ENCODE measurements around the gene FTMT. TPM values are rescaled to one million over a fixed set of nuclear protein-coding genes. Genes with fewer than 3 reads are reported as not detected.
"Not testable (repeated sequence)": the region's sequence is repeated elsewhere in the genome, so short reads cannot be mapped to it uniquely, and the experiment has no call there.

The FTMT gene
- total RNA-seq, result not detected in 2 replicates

GRCh38 chr5:121851643-121852574 lies at the start of gene FTMT:
Gene FTMT, plus strand, starts transcription at chr5:121851882. Its CDS starts 82 bp downstream, at chr5:121851964.
- no peak for TF ChIP-seq CTCF (IDR thresholded peaks at IDR 0.05; ENCODE audit: insufficient read depth, low read length, severe bottlenecking)
- H3K27me3 ChIP-seq (ENCODE audit: control insufficient read depth, insufficient read depth, low read length), result no peaks in the 10 kb centered on the region
- no peaks in the 10 kb centered on the region for H3K36me3 ChIP-seq (ENCODE audit: control insufficient read depth, insufficient read depth, low read length)
- no peak within 1 kb of the TSS for H3K4me3 ChIP-seq (ENCODE audit: low read depth, low read length)
- FAIRE-seq, result no peak
- no peak for DNase-seq (ENCODE audit: low read depth)

DNA sequence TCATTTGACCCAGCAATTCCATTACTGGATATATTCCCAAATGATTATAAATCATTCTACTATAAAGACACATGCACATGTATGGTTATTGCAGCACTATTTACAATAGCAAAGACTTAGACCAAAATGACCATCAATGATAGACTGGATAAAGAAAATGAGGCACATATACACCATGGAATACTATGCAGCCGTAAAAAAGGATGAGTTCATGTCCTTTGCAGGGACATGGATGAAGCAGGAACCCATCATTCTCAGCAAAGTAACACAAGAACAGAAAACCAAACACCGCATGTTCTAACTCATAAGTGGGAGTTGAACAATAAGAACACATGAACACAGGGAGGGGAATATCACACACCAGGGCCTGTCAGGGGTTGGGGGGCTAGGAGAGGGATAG lies 46.4 kb upstream of the FTMT start:
- FAIRE-seq; DNase-seq (ENCODE audit: low read depth); H3K36me3 ChIP-seq (ENCODE audit: control insufficient read depth, insufficient read depth, low read length); H3K4me3 ChIP-seq (ENCODE audit: low read depth, low read length); H3K27me3 ChIP-seq (ENCODE audit: control insufficient read depth, insufficient read depth, low read length): not testable (repeated sequence)

DNA sequence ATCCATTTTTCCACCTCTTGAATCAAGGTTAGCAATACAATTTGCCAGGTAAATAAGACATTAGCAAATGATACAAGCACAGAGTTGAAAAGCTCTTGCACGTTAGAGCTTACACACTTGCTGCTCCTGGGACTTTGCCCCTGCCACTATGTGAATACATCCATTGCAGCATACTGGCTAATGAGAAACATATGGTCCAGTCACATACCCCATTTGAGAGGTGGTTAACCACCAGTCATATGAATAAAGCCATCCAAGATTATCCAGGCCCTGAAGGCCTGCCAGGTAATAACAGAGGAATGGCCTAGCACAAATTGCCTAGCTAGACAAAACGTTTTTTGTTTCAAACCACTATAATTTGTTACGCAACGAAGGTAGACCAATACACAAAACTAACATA lies 45.8 kb upstream of the FTMT start:
- TF ChIP-seq CTCF (IDR thresholded peaks at IDR 0.05; ENCODE audit: insufficient read depth, low read length, severe bottlenecking), result no peak
- Histone ChIP-seq H3K27me3 (ENCODE audit: control insufficient read depth, insufficient read depth, low read length) (no peaks in the 10 kb centered on the region), H3K36me3 (ENCODE audit: control insufficient read depth, insufficient read depth, low read length) (no peaks in the 10 kb centered on the region), H3K4me3 (ENCODE audit: low read depth, low read length) (no peak overlapping the region)
- no peak for DNase-seq (ENCODE audit: low read depth)
- no peak for FAIRE-seq

GRCh38 chr5:121816164-121816563 lies 35.5 kb upstream of the FTMT start:
- no peak for FAIRE-seq
- no peaks in the 10 kb centered on the region for H3K36me3 ChIP-seq (ENCODE audit: control insufficient read depth, insufficient read depth, low read length)
- DNase-seq (ENCODE audit: low read depth), result no peak
- no peak overlapping the region for H3K4me3 ChIP-seq (ENCODE audit: low read depth, low read length)
- no peak for TF ChIP-seq CTCF (IDR thresholded peaks at IDR 0.05; ENCODE audit: insufficient read depth, low read length, severe bottlenecking)
- no peaks in the 10 kb centered on the region for H3K27me3 ChIP-seq (ENCODE audit: control insufficient read depth, insufficient read depth, low read length)

DNA sequence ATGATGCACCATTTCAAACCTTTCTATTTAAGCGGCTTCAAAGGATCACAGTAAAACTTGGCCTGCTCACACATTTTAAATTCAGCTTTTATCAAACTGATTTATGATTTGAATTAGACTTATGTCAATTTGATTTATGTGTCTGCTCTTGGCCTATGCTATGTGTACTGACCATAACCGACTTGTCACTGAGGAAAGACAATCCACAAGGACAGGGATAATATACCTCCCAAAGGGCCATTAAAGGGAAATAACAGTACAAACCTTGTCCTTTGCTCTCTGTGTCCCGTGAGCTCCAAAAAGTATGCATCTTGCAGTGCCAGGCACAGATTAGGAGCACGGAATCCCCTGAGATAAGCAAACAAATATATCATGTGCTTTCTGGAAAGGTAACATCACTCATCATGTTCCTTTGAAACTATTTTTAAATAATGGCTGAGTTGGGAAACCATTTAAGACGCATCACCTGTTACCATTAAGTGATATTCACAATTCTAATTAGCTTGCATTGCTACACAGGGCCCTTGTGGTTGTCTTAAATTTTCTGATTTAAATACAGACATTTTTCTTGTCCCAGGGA lies 31.9 kb upstream of the FTMT start:
- no peak for TF ChIP-seq CTCF (IDR thresholded peaks at IDR 0.05; ENCODE audit: insufficient read depth, low read length, severe bottlenecking)

DNA sequence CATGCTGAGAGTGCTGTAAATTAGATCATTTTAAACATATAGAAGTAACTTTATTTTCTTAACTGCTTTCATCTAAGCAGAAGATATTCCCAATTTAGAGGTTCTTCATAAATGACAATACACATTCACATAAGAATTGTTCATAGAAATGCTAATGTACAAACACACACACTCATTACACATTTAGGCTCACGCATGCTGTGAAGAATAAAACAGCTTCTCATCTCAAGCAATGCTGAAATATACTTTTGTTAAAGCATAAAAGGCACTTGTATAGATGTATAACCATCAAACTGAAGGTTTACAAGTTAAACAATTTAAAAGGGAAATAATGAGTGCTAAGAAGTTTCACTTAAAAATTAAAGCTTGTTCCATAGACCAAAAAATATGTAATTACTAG lies 18.1 kb upstream of the FTMT start:
- FAIRE-seq (no peak), DNase-seq (ENCODE audit: low read depth) (no peak)
- no peak for TF ChIP-seq CTCF (IDR thresholded peaks at IDR 0.05; ENCODE audit: insufficient read depth, low read length, severe bottlenecking)
- Histone ChIP-seq H3K36me3 (ENCODE audit: control insufficient read depth, insufficient read depth, low read length) (no peaks in the 10 kb centered on the region), H3K27me3 (ENCODE audit: control insufficient read depth, insufficient read depth, low read length) (no peaks in the 10 kb centered on the region), H3K4me3 (ENCODE audit: low read depth, low read length) (no peak overlapping the region)

More for the DNA sequence above, 31.9 kb upstream of the FTMT start:
- no peak for FAIRE-seq
- H3K4me3 ChIP-seq (ENCODE audit: low read depth, low read length), result no peak overlapping the region
- no peaks in the 10 kb centered on the region for H3K27me3 ChIP-seq (ENCODE audit: control insufficient read depth, insufficient read depth, low read length)
- no peaks in the 10 kb centered on the region for H3K36me3 ChIP-seq (ENCODE audit: control insufficient read depth, insufficient read depth, low read length)
- no peak for DNase-seq (ENCODE audit: low read depth)

All from bronchial epithelial cell (primary cell).